Subcutaneous adipose tissue (tissue), 4 donors: ENCODE data around the gene TSPAN15. TPM values are rescaled to one million over a fixed set of nuclear protein-coding genes. Genes with fewer than 3 reads are reported as not detected.

Experiments
- total RNA-seq, 4 donors: library from RNA; depleted of rRNA; stranded (reverse); fragments of >200 nt; gene quantifications; one replicate each; pipeline ENCODE4 v1.1.0, GENCODE V29; 2016
- TF ChIP-seq, protein P1 (sequence below): fragments of 450-650 bp; IDR thresholded peaks from one replicate; pipeline ENCODE4 v1.5.1; 2016; ENCODE audit warnings: low read depth, mild to moderate bottlenecking, control low read depth, antibody characterized with exemption, moderate library complexity

The TSPAN15 gene
- total RNA-seq, 4 donors from 2014 or later, result 60.6 to 140 (median 103) TPM

GRCh38 chr10:69504576-69505250 is 53.4 kb downstream of the TSPAN15 start:
- TF ChIP-seq, protein P1, sequence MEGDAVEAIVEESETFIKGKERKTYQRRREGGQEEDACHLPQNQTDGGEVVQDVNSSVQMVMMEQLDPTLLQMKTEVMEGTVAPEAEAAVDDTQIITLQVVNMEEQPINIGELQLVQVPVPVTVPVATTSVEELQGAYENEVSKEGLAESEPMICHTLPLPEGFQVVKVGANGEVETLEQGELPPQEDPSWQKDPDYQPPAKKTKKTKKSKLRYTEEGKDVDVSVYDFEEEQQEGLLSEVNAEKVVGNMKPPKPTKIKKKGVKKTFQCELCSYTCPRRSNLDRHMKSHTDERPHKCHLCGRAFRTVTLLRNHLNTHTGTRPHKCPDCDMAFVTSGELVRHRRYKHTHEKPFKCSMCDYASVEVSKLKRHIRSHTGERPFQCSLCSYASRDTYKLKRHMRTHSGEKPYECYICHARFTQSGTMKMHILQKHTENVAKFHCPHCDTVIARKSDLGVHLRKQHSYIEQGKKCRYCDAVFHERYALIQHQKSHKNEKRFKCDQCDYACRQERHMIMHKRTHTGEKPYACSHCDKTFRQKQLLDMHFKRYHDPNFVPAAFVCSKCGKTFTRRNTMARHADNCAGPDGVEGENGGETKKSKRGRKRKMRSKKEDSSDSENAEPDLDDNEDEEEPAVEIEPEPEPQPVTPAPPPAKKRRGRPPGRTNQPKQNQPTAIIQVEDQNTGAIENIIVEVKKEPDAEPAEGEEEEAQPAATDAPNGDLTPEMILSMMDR, result no peak

DNA sequence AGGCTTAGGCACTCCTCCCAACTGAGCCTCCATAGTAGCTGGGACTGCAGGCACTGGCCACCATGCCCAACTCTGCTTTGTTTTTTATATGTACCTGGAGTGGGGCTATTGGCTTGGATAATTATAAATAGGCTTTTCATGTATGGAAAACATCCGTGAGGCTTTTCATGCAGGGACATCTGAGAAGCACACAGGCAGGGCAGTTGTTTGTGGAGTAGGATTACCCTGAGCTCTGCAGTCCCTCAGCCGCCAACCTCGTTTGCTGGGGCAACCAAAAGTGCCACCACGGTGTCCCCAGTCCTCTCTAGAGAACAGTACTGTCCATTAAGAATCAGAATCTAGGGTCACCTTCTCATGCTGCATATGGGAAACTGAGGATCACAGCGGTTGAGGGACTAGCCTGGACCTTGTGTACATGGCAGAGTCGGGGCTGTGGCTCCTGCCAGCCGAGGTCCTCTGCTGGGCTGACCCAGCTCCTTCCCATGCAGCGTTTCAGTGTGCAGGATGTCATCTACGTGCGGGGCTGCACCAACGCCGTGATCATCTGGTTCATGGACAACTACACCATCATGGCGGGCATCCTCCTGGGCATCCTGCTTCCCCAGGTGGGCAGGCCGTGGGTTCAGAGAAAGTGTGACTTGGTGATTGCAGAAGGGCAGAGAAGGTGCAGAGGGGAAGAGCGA is 54.5 kb downstream of the TSPAN15 start:
- TF ChIP-seq, protein P1, result no peak

- TF ChIP-seq, protein P1, result no peak
These were observed 55.2 kb downstream of the TSPAN15 start for GRCh38 chr10:69506487-69506833.

DNA sequence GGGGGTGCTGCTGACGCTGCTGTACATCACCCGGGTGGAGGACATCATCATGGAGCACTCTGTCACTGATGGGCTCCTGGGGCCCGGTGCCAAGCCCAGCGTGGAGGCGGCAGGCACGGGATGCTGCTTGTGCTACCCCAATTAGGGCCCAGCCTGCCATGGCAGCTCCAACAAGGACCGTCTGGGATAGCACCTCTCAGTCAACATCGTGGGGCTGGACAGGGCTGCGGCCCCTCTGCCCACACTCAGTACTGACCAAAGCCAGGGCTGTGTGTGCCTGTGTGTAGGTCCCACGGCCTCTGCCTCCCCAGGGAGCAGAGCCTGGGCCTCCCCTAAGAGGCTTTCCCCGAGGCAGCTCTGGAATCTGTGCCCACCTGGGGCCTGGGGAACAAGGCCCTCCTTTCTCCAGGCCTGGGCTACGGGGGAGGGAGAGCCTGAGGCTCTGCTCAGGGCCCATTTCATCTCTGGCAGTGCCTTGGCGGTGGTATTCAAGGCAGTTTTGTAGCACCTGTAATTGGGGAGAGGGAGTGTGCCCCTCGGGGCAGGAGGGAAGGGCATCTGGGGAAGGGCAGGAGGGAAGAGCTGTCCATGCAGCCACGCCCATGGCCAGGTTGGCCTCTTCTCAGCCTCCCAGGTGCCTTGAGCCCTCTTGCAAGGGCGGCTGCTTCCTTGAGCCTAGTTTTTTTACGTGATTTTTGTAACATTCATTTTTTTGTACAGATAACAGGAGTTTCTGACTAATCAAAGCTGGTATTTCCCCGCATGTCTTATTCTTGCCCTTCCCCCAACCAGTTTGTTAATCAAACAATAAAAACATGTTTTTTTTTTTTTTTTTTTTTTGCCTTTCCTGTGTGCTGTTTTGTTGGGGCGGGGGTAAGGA is 55.8 kb downstream of the TSPAN15 start:
- TF ChIP-seq, protein P1, result no peak

DNA sequence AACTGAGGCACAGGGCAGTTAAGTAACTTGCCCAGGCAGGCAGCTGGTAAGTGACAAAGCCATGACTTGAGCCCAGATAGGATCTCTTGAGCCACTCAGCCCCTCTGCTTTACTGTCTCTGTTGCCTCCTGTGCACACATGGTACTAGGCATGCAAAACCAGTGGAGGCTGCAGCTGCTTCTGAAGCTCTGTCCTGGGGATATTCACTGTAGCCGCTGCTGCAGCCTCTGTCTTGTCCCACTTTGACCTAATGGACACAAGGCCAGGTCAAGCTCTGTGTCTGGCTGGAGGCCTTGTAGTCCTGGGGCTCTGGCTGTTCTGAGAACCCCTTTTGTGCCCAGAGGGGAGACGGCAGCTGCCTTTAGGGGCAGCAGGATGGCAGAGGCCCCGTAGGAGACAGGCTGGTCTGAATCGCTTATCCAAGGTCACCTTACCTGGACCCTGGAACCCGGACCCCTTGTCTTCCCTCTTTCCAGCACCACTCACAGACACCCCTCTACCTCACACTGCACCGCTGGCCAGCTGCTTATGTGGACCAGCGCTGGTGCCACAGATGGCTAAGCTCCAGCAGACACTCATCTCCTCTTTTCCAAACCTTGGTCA is 57.6 kb downstream of the TSPAN15 start:
- TF ChIP-seq, protein P1, result no peak

GRCh38 chr10:69512901-69513300 is 61.6 kb downstream of the TSPAN15 start:
- TF ChIP-seq, protein P1, result no peak
